ENCODE measurements around the gene TMED1.
A peak's percentile ranks its signal among the peaks of the same experiment; 100 is the strongest.
"Not testable (repeated sequence)": the region's sequence is repeated elsewhere in the genome, so short reads cannot be mapped to it uniquely, and the experiment has no call there.

TMED1 gene

GRCh38 chr19:10839114-10840050 lies 3.4 kb upstream of the TMED1 start:
- H3K9me3 ChIP-seq (ENCODE audit: insufficient read depth, low read depth, low read length) = peaks cover 6% of the 10 kb centered on the region; the same call in 1 of the 2 replicates
- H3K4me3 ChIP-seq (ENCODE audit: low read length) = no peak overlapping the region
- no peak overlapping the region for H3K27ac ChIP-seq (ENCODE audit: low read length)
- H3K4me1 ChIP-seq (ENCODE audit: insufficient read depth, low read length) = no peaks in the 10 kb centered on the region
- no peak overlapping the region for H3K9ac ChIP-seq (ENCODE audit: low read depth, low read length)
- H3K27me3 ChIP-seq (ENCODE audit: insufficient read depth, low read length) = peaks cover 4% of the 10 kb centered on the region
- peaks cover 5% of the 10 kb centered on the region; the same call in 1 of the 2 replicates for H3K36me3 ChIP-seq (ENCODE audit: insufficient read depth, low read depth, low read length)

- Histone ChIP-seq H3K36me3 (ENCODE audit: insufficient read depth, low read depth, low read length) (peaks cover 13% of the 10 kb centered on the region), H3K27me3 (ENCODE audit: insufficient read depth, low read length) (peaks cover 4% of the 10 kb centered on the region), H3K9ac (ENCODE audit: low read depth, low read length) (no peak overlapping the region), H3K27ac (ENCODE audit: low read length) (no peak overlapping the region), H3K9me3 (ENCODE audit: insufficient read depth, low read depth, low read length) (peaks cover 6% of the 10 kb centered on the region; the same call in 1 of the 2 replicates), H3K4me1 (ENCODE audit: insufficient read depth, low read length) (no peaks in the 10 kb centered on the region), H3K4me3 (ENCODE audit: low read length) (no peak overlapping the region)
These were observed 2.4 kb upstream of the TMED1 start for GRCh38 chr19:10838377-10838776.

GRCh38 chr19:10837649-10838048 lies 1.6 kb upstream of the TMED1 start:
- H3K36me3 ChIP-seq (ENCODE audit: insufficient read depth, low read depth, low read length) = peaks cover 20% of the 10 kb centered on the region
- H3K4me1 ChIP-seq (ENCODE audit: insufficient read depth, low read length); H3K9ac ChIP-seq (ENCODE audit: low read depth, low read length); H3K27ac ChIP-seq (ENCODE audit: low read length); H3K27me3 ChIP-seq (ENCODE audit: insufficient read depth, low read length); H3K9me3 ChIP-seq (ENCODE audit: insufficient read depth, low read depth, low read length); H3K4me3 ChIP-seq (ENCODE audit: low read length): not testable (repeated sequence)

GRCh38 chr19:10836479-10837330 lies 693 bp upstream of the TMED1 start:
- no peaks in the 10 kb centered on the region for H3K4me1 ChIP-seq (ENCODE audit: insufficient read depth, low read length)
- H3K36me3 ChIP-seq (ENCODE audit: insufficient read depth, low read depth, low read length) = peaks cover 24% of the 10 kb centered on the region
- H3K27ac ChIP-seq (ENCODE audit: low read length) = peak overlapping the region; percentile 95
- peak overlapping the region; percentile 74 for H3K4me3 ChIP-seq (ENCODE audit: low read length)
- peak overlapping the region; percentile 93 for H3K9ac ChIP-seq (ENCODE audit: low read depth, low read length)
- H3K9me3 ChIP-seq (ENCODE audit: insufficient read depth, low read depth, low read length) = peaks cover 6% of the 10 kb centered on the region; the same call in 1 of the 2 replicates
- H3K27me3 ChIP-seq (ENCODE audit: insufficient read depth, low read length) = peaks cover 4% of the 10 kb centered on the region; the same call in 1 of the 2 replicates

GRCh38 chr19:10835089-10835753 lies 791 bp downstream of the TMED1 start:
- H3K9ac ChIP-seq (ENCODE audit: low read depth, low read length) = peak overlapping the region; percentile 48; the same call in 1 of the 2 replicates
- H3K4me1 ChIP-seq (ENCODE audit: insufficient read depth, low read length) = no peaks in the 10 kb centered on the region
- no peak overlapping the region for H3K27ac ChIP-seq (ENCODE audit: low read length)
- peaks cover 4% of the 10 kb centered on the region; the same call in 1 of the 2 replicates for H3K27me3 ChIP-seq (ENCODE audit: insufficient read depth, low read length)
- peaks cover 6% of the 10 kb centered on the region; the same call in 1 of the 2 replicates for H3K9me3 ChIP-seq (ENCODE audit: insufficient read depth, low read depth, low read length)
- peaks cover 28% of the 10 kb centered on the region for H3K36me3 ChIP-seq (ENCODE audit: insufficient read depth, low read depth, low read length)
- peak overlapping the region; percentile 66 for H3K4me3 ChIP-seq (ENCODE audit: low read length)

GRCh38 chr19:10832939-10833296 lies 3.1 kb downstream of the TMED1 start:
- no peaks in the 10 kb centered on the region for H3K4me1 ChIP-seq (ENCODE audit: insufficient read depth, low read length)
- no peak overlapping the region for H3K4me3 ChIP-seq (ENCODE audit: low read length)
- peaks cover 6% of the 10 kb centered on the region; the same call in 1 of the 2 replicates for H3K9me3 ChIP-seq (ENCODE audit: insufficient read depth, low read depth, low read length)
- no peak overlapping the region for H3K27ac ChIP-seq (ENCODE audit: low read length)
- H3K27me3 ChIP-seq (ENCODE audit: insufficient read depth, low read length) = peaks cover 4% of the 10 kb centered on the region; the same call in 1 of the 2 replicates
- no peak overlapping the region for H3K9ac ChIP-seq (ENCODE audit: low read depth, low read length)
- H3K36me3 ChIP-seq (ENCODE audit: insufficient read depth, low read depth, low read length) = peaks cover 29% of the 10 kb centered on the region

- Histone ChIP-seq H3K9ac (ENCODE audit: low read depth, low read length) (no peak overlapping the region), H3K27ac (ENCODE audit: low read length) (no peak overlapping the region), H3K4me1 (ENCODE audit: insufficient read depth, low read length) (no peaks in the 10 kb centered on the region), H3K36me3 (ENCODE audit: insufficient read depth, low read depth, low read length) (peaks cover 29% of the 10 kb centered on the region), H3K4me3 (ENCODE audit: low read length) (no peak overlapping the region), H3K9me3 (ENCODE audit: insufficient read depth, low read depth, low read length) (peaks cover 6% of the 10 kb centered on the region; the same call in 1 of the 2 replicates), H3K27me3 (ENCODE audit: insufficient read depth, low read length) (peaks cover 4% of the 10 kb centered on the region; the same call in 1 of the 2 replicates)
These were observed 3.7 kb downstream of the TMED1 start for GRCh38 chr19:10831987-10832938.

GRCh38 chr19:10830931-10831779 lies 4.9 kb downstream of the TMED1 start:
- Histone ChIP-seq H3K36me3 (ENCODE audit: insufficient read depth, low read depth, low read length) (peaks cover 38% of the 10 kb centered on the region), H3K4me1 (ENCODE audit: insufficient read depth, low read length) (no peaks in the 10 kb centered on the region), H3K9ac (ENCODE audit: low read depth, low read length) (no peak overlapping the region), H3K4me3 (ENCODE audit: low read length) (no peak overlapping the region), H3K27me3 (ENCODE audit: insufficient read depth, low read length) (no peaks in the 10 kb centered on the region), H3K27ac (ENCODE audit: low read length) (no peak overlapping the region), H3K9me3 (ENCODE audit: insufficient read depth, low read depth, low read length) (no peaks in the 10 kb centered on the region)

- Histone ChIP-seq H3K27ac (ENCODE audit: low read length) (no peak overlapping the region), H3K27me3 (ENCODE audit: insufficient read depth, low read length) (no peaks in the 10 kb centered on the region), H3K36me3 (ENCODE audit: insufficient read depth, low read depth, low read length) (peaks cover 46% of the 10 kb centered on the region), H3K9ac (ENCODE audit: low read depth, low read length) (no peak overlapping the region), H3K9me3 (ENCODE audit: insufficient read depth, low read depth, low read length) (no peaks in the 10 kb centered on the region), H3K4me1 (ENCODE audit: insufficient read depth, low read length) (no peaks in the 10 kb centered on the region), H3K4me3 (ENCODE audit: low read length) (no peak overlapping the region)
These were observed 5.6 kb downstream of the TMED1 start for GRCh38 chr19:10830370-10830769.

- Histone ChIP-seq H3K27ac (ENCODE audit: low read length) (no peak overlapping the region), H3K4me1 (ENCODE audit: insufficient read depth, low read length) (no peaks in the 10 kb centered on the region), H3K36me3 (ENCODE audit: insufficient read depth, low read depth, low read length) (peaks cover 48% of the 10 kb centered on the region)
These were observed 6.0 kb downstream of the TMED1 start for GRCh38 chr19:10829967-10830366.

More at GRCh38 chr19:10829967-10830366, 6.0 kb downstream of the TMED1 start:
- Histone ChIP-seq H3K9me3 (ENCODE audit: insufficient read depth, low read depth, low read length) (no peaks in the 10 kb centered on the region), H3K4me3 (ENCODE audit: low read length) (no peak overlapping the region), H3K27me3 (ENCODE audit: insufficient read depth, low read length) (no peaks in the 10 kb centered on the region), H3K9ac (ENCODE audit: low read depth, low read length) (no peak overlapping the region)

All from iPS-20b (cell line).